GM21515 (cell line): ENCODE data around the gene AKR1A1.
"Not testable (repeated sequence)": the region's sequence is repeated elsewhere in the genome, so short reads cannot be mapped to it uniquely, and the experiment has no call there.

Experiments
- ATAC-seq: cut with Tn5 transposase; IDR thresholded peaks from one replicate; pipeline ENCODE4 v1.9.1; 2021; ENCODE audit not compliant: unreplicated experiment

AKR1A1 gene

GRCh38 chr1:45550401-45551351 lies at the start of gene AKR1A1:
Gene AKR1A1 (plus strand): TSS chr1:45550826. CDS start chr1:45561795, 10,969 bp downstream.
- ATAC-seq, result peak; percentile 83

- ATAC-seq, result no peak
Measured at GRCh38 chr1:45501505-45501859, 49.1 kb upstream of the AKR1A1 start.

GRCh38 chr1:45503462-45504360 lies 46.9 kb upstream of the AKR1A1 start:
- ATAC-seq, result no peak

GRCh38 chr1:45507195-45507594 lies 43.4 kb upstream of the AKR1A1 start:
- ATAC-seq, result no peak

GRCh38 chr1:45507893-45508292 lies 42.7 kb upstream of the AKR1A1 start:
- no peak for ATAC-seq

GRCh38 chr1:45508295-45509151 lies 42.1 kb upstream of the AKR1A1 start:
- no peak for ATAC-seq

- no peak for ATAC-seq
Measured at GRCh38 chr1:45510036-45510971, 40.3 kb upstream of the AKR1A1 start.

GRCh38 chr1:45510972-45511527 lies 39.6 kb upstream of the AKR1A1 start:
- no peak for ATAC-seq

GRCh38 chr1:45512641-45513054 lies 38.0 kb upstream of the AKR1A1 start:
- ATAC-seq, result no peak

GRCh38 chr1:45513532-45514260 lies 36.9 kb upstream of the AKR1A1 start:
- not testable (repeated sequence) for ATAC-seq

- ATAC-seq, result no peak
Measured at GRCh38 chr1:45516036-45516435, 34.6 kb upstream of the AKR1A1 start.

GRCh38 chr1:45516465-45516864 lies 34.2 kb upstream of the AKR1A1 start:
- ATAC-seq, result no peak

- ATAC-seq, result not testable (repeated sequence)
Measured at GRCh38 chr1:45518366-45518765, 32.3 kb upstream of the AKR1A1 start.

GRCh38 chr1:45518910-45519309 lies 31.7 kb upstream of the AKR1A1 start:
- no peak for ATAC-seq

GRCh38 chr1:45519774-45520173 lies 30.9 kb upstream of the AKR1A1 start:
- not testable (repeated sequence) for ATAC-seq

GRCh38 chr1:45521413-45522323 lies 29.0 kb upstream of the AKR1A1 start, which contains the start of gene PRDX1:
Gene PRDX1 (minus strand): TSS chr1:45521884. CDS start chr1:45519043, 2,841 bp downstream.
- ATAC-seq, result peak; percentile 81

- peak; percentile 9 for ATAC-seq
Measured at GRCh38 chr1:45522324-45523104, 28.1 kb upstream of the AKR1A1 start.
